ENCODE results near the gene RGS17. TPM values are rescaled to one million over a fixed set of nuclear protein-coding genes. Genes with fewer than 3 reads are reported as not detected.

RGS17 gene
- total and polyA plus RNA-seq, 2 of the 13 experiments (the other 11 are each of a cell fraction or from before 2014, with no cell fraction given), result 0.04 TPM; not detected in 1

GRCh38 chr6:153086225-153086990 lies 44.7 kb downstream of the RGS17 start:
- Histone ChIP-seq H3K27me3 (ENCODE audit: control insufficient read depth in 1 of 2, insufficient read depth in 2 of 2, low read length in 2 of 2) (no peaks in the 10 kb centered on the region), H2AFZ (ENCODE audit: low read length) (no peak overlapping the region), H3K4me3 (replicated peaks in 1 of 3; ENCODE audit: insufficient read depth in 1 of 3, low read depth in 2 of 3, low read length in 3 of 3) (no peak overlapping the region), H4K20me1 (ENCODE audit: insufficient read depth, low read length) (no peaks in the 10 kb centered on the region), H3K9me3 (ENCODE audit: low read length) (no peaks in the 10 kb centered on the region), H3K36me3 (replicated peaks in 1 of 2; ENCODE audit: control insufficient read depth in 1 of 2, insufficient read depth in 2 of 2, low read length in 2 of 2) (no peaks in the 10 kb centered on the region), H3K4me2 (ENCODE audit: low read depth, low read length) (no peak overlapping the region), H3K4me1 (ENCODE audit: insufficient read depth, low read length) (no peaks in the 10 kb centered on the region), H3K27ac (ENCODE audit: extremely low read length, insufficient read depth, low read length) (no peak overlapping the region), H3K79me2 (ENCODE audit: insufficient read depth, low read length) (no peaks in the 10 kb centered on the region), H3K9ac (ENCODE audit: insufficient read depth, low read depth, low read length) (no peak overlapping the region)
- intact Hi-C loops (cut with micrococcal nuclease; ENCODE audit: unreplicated experiment), result no loop called here
- POLR2A ChIA-PET, result no interaction called here
- BruUV-seq (replicated peaks), result no TSS peak
- CTCF ChIA-PET (ENCODE audit: low intra/inter-chr PET ratio, low total read pairs), result no interaction called here
- WGBS (ENCODE audit: low lambda C conversion rate), result 19% methylated on average over 5 of the region's 5 CpGs
- TF ChIP-seq KMT2A (CRISPR knock-in tag; IDR thresholded peaks at IDR 0.05) (no peak), ATF7 (IDR thresholded peaks at IDR 0.05) (peak; percentile 43; the same call in 1 of the 2 replicates), ATF7 (CRISPR knock-in tag; IDR thresholded peaks at IDR 0.05) (no peak), ZNF562 (CRISPR knock-in tag; IDR thresholded peaks at IDR 0.05; ENCODE audit: borderline replicate concordance) (no peak), HMGXB4 (CRISPR knock-in tag; IDR thresholded peaks at IDR 0.05; ENCODE audit: borderline replicate concordance in 1 of 2, low read depth in 1 of 2) (no peak), ZNF546 (CRISPR knock-in tag; conservative IDR thresholded peaks at IDR 0.05) (no peak), ZNF644 (CRISPR knock-in tag; IDR thresholded peaks at IDR 0.05; ENCODE audit: low read depth) (no peak), DRAP1 (CRISPR knock-in tag; IDR thresholded peaks at IDR 0.05) (no peak)
- ATAC-seq (no peak), FAIRE-seq (no peak), DNase-seq (ENCODE audit: low spot score) (no peak)
- in situ Hi-C loops (cut with HindIII; ENCODE audit: extremely low pct_ligation_motif_present, low pct_unique_long_range_greater_than_20kb), result no loop called here
